ENCODE measurements around the gene ZNF282.

- no peak for TF ChIP-seq CTCF (conservative IDR thresholded peaks at IDR 0.05 in 1 of 2, IDR thresholded peaks at IDR 0.05 in 1 of 2; ENCODE audit: extremely low read depth in 1 of 2, insufficient read depth in 1 of 2, low read depth in 1 of 2, low read length in 2 of 2)
- TF ChIP-seq EZH2 (IDR thresholded peaks at IDR 0.05; ENCODE audit: borderline replicate concordance, low read length), result no peak
These were observed 42.7 kb downstream of the ZNF282 start for GRCh38 chr7:149238051-149238450.

Measured in mammary epithelial cell (primary cell).